Keratinocyte (primary cell): Measurements from ENCODE around the gene GRB14. TPM values are rescaled to one million over a fixed set of nuclear protein-coding genes. Genes with fewer than 3 reads are reported as not detected.
A peak's percentile ranks its signal among the peaks of the same experiment; 100 is the strongest.

Experiments used
- DNase-seq: peaks from one replicate; pipeline ENCODE4 v3.0.0-alpha.2; 2011; ENCODE audit warnings: low read depth, missing footprints, low spot score
- FAIRE-seq: peaks from 2 replicates; lab custom pipeline; 2011; peaks lifted over from hg19 to GRCh38; lab: Jason Lieb, UNC
- H2AFZ ChIP-seq: 2 replicates; pipeline ENCODE4 v1.6.0; 2012; ENCODE audit warnings: low read length, control low read depth, inconsistent platforms; ENCODE audit not compliant: control insufficient read depth
- H3K27ac ChIP-seq: 2 replicates; pipeline ENCODE4 v1.5.1; 2011; ENCODE audit warnings: low read length; ENCODE audit not compliant: control insufficient read depth, insufficient read depth
- H3K27me3 ChIP-seq: 3 replicates; pipeline ENCODE4 v1.6.0; 2011; ENCODE audit warnings: low read length; ENCODE audit not compliant: control insufficient read depth, insufficient read depth; ENCODE audit errors: extremely low read depth
- H3K36me3 ChIP-seq, 2 experiments: 2 replicates in 1 of 2; 3 replicates in 1 of 2; pipeline ENCODE4 v1.5.1; 2011; ENCODE audit warnings: low read length in 2 of 2, mild to moderate bottlenecking in 1 of 2; ENCODE audit not compliant: control insufficient read depth in 2 of 2, insufficient read depth in 2 of 2; ENCODE audit errors: extremely low read depth in 1 of 2
- H3K4me1 ChIP-seq: 3 replicates; pipeline ENCODE4 v1.5.1; 2011; ENCODE audit warnings: low read length; ENCODE audit not compliant: control insufficient read depth, insufficient read depth; ENCODE audit errors: extremely low read depth
- H3K4me2 ChIP-seq: 3 replicates; pipeline ENCODE4 v1.6.0; 2011; ENCODE audit warnings: low read depth, low read length; ENCODE audit not compliant: control insufficient read depth, insufficient read depth; ENCODE audit errors: extremely low read depth
- H3K4me3 ChIP-seq, 3 experiments: fragments of 200-600 bp in 1 of 3; sonication (generic) in 1 of 3; 2 replicates in 2 of 3; 3 replicates in 1 of 3; pipeline ENCODE4 v1.5.1; 2011 to 2016; ENCODE audit warnings: low read length in 3 of 3, mild to moderate bottlenecking in 3 of 3, control low read depth in 2 of 3, inconsistent platforms in 1 of 3, low read depth in 1 of 3, mixed read lengths in 1 of 3, mixed run types in 1 of 3, moderate library complexity in 1 of 3; ENCODE audit not compliant: control insufficient read depth in 2 of 3, insufficient read depth in 2 of 3; ENCODE audit errors: extremely low read depth in 1 of 3
- H3K79me2 ChIP-seq: 2 replicates; pipeline ENCODE4 v1.6.0; 2012; ENCODE audit warnings: low read length; ENCODE audit not compliant: control insufficient read depth, insufficient read depth
- H3K9ac ChIP-seq: 3 replicates; pipeline ENCODE4 v1.6.0; 2011; ENCODE audit warnings: low read length; ENCODE audit not compliant: control insufficient read depth, insufficient read depth; ENCODE audit errors: extremely low read depth
- H3K9me1 ChIP-seq: 3 replicates; pipeline ENCODE4 v1.6.0; 2011; ENCODE audit warnings: low read length; ENCODE audit not compliant: control insufficient read depth, insufficient read depth; ENCODE audit errors: extremely low read depth
- H3K9me3 ChIP-seq: 2 replicates; pipeline ENCODE4 v1.5.1; 2012; ENCODE audit warnings: low read depth, low read length; ENCODE audit not compliant: control insufficient read depth
- H4K20me1 ChIP-seq: 3 replicates; pipeline ENCODE4 v1.6.0; 2011; ENCODE audit warnings: low read length; ENCODE audit not compliant: control insufficient read depth, insufficient read depth; ENCODE audit errors: extremely low read depth
- CTCF ChIP-seq, 3 experiments: IDR thresholded peaks in 1 of 3; conservative IDR thresholded peaks in 1 of 3; optimal IDR thresholded peaks in 1 of 3; 2 replicates in 2 of 3; 3 replicates in 1 of 3; pipeline versions ENCODE3 to v1.5.1; 2011; ENCODE audit warnings: low read length in 3 of 3, mild to moderate bottlenecking in 3 of 3, moderate library complexity in 2 of 3, control low read depth in 1 of 3, inconsistent platforms in 1 of 3; ENCODE audit not compliant: insufficient read depth in 2 of 3; ENCODE audit errors: extremely low read depth in 1 of 3
- EZH2 ChIP-seq: IDR thresholded peaks from one replicate; pipeline ENCODE4 v1.6.1; 2012; ENCODE audit warnings: inconsistent platforms, mild to moderate bottlenecking, low read length, moderate library complexity
- dilution Hi-C: fragments of 300-500 bp; cut with MboI; formaldehyde crosslinking; loops from one replicate; pipeline ENCODE4 v1.7.0; 2020; ENCODE audit warnings: low sequenced_read_pairs; ENCODE audit not compliant: extremely low pct_ligation_motif_present
- polyA plus RNA-seq, 5 experiments: library from polyadenylated mRNA; depleted of rRNA in 3 of 5; stranded (reverse) in 3 of 5; stranded (forward) in 1 of 5; unstranded in 1 of 5; fragments of >200 nt; gene quantifications; 1 replicate in 1 of 5; 2 replicates in 3 of 5; 3 replicates in 1 of 5; pipeline versions ENCODE4 v1.2.1 to v1.2.3, GENCODE V29; 2011 to 2012; ENCODE audit warnings: missing spikeins in 2 of 5, low read depth in 1 of 5, low replicate concordance in 1 of 5

GRB14 gene
- polyA plus RNA-seq, 1 donor (not counting 4 experiments of a cell fraction or from before 2014, with no cell fraction given) = 4.2 TPM

GRCh38 chr2:164574931-164575330 is 46.4 kb downstream of the GRB14 start:
- no peak overlapping the region for H3K9ac ChIP-seq
- H3K4me3 ChIP-seq = no peak overlapping the region
- TF ChIP-seq CTCF (optimal IDR thresholded peaks at IDR 0.05 in 1 of 3, IDR thresholded peaks at IDR 0.05 in 1 of 3, conservative IDR thresholded peaks at IDR 0.05 in 1 of 3; ENCODE audit: extremely low read depth in 1 of 3, insufficient read depth in 2 of 3, low read length in 3 of 3) = peak in 1 of 3 experiments; percentile 6
- no peak for TF ChIP-seq EZH2
- no peaks in the 10 kb centered on the region for H3K27me3 ChIP-seq
- no peaks in the 10 kb centered on the region for H3K9me3 ChIP-seq
- no peaks in the 10 kb centered on the region for H3K79me2 ChIP-seq
- H3K36me3 ChIP-seq = no peaks in the 10 kb centered on the region
- no peaks in the 10 kb centered on the region for H3K9me1 ChIP-seq
- dilution Hi-C loops = no loop called here
- H2AFZ ChIP-seq = no peak overlapping the region
- DNase-seq (no peak), FAIRE-seq (no peak)
- no peaks in the 10 kb centered on the region for H3K4me1 ChIP-seq
- no peak overlapping the region for H3K4me2 ChIP-seq
- no peak overlapping the region for H3K27ac ChIP-seq
- H4K20me1 ChIP-seq = no peaks in the 10 kb centered on the region

GRCh38 chr2:164570475-164570874 is 50.8 kb downstream of the GRB14 start:
- Histone ChIP-seq H3K4me1 (no peaks in the 10 kb centered on the region), H3K27ac (no peak overlapping the region), H3K9me3 (no peaks in the 10 kb centered on the region), H3K9me1 (no peaks in the 10 kb centered on the region), H3K27me3 (no peaks in the 10 kb centered on the region), H3K36me3 (no peaks in the 10 kb centered on the region), H2AFZ (no peak overlapping the region), H3K9ac (no peak overlapping the region), H4K20me1 (no peaks in the 10 kb centered on the region), H3K4me3 (no peak overlapping the region), H3K79me2 (no peaks in the 10 kb centered on the region), H3K4me2 (no peak overlapping the region)
- FAIRE-seq (no peak), DNase-seq (no peak)
- TF ChIP-seq CTCF (optimal IDR thresholded peaks at IDR 0.05 in 1 of 3, IDR thresholded peaks at IDR 0.05 in 1 of 3, conservative IDR thresholded peaks at IDR 0.05 in 1 of 3; ENCODE audit: extremely low read depth in 1 of 3, insufficient read depth in 2 of 3, low read length in 3 of 3) = no peak
- TF ChIP-seq EZH2 = no peak
- dilution Hi-C loops = no loop called here
